Dermis microvascular lymphatic vessel endothelial cell (primary cell): ENCODE data around the gene DNAJC27. TPM values are rescaled to one million over a fixed set of nuclear protein-coding genes. Genes with fewer than 3 reads are reported as not detected.

Source experiments
- DNase-seq, 2 donors: peaks; one replicate each; pipeline versions ENCODE4 v3.0.0 to v3.0.0-alpha.2; 2010; ENCODE audit warnings: low read depth in 2 of 2
- total RNA-seq: library from RNA; depleted of rRNA; stranded (reverse); fragments of >200 nt; gene quantifications from 2 replicates; pipeline ENCODE4 v1.2.1, GENCODE V29; 2014

DNAJC27 gene
- total RNA-seq, 1 donor from 2014 or later, result 1.0 TPM

DNA sequence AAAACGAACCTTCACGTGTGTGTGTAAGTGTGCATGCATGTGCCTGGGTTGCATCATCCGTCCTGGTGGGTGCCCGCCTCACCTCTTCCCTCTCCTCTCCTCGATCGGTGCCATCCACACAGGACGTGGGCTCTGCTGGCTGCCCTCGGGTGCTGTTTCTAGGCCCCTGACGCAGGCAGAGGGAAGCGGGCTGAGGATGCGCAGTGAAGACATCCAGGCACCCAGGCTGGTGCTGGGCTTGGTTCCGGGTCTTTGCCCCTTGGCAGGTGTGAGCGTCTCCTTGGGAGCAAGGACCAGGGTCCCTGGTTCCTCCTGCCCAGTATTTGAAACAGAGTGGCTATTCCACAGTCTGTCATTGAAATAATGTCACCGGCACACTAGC, 45.5 kb downstream of the DNAJC27 start:
- no peak for DNase-seq

DNA sequence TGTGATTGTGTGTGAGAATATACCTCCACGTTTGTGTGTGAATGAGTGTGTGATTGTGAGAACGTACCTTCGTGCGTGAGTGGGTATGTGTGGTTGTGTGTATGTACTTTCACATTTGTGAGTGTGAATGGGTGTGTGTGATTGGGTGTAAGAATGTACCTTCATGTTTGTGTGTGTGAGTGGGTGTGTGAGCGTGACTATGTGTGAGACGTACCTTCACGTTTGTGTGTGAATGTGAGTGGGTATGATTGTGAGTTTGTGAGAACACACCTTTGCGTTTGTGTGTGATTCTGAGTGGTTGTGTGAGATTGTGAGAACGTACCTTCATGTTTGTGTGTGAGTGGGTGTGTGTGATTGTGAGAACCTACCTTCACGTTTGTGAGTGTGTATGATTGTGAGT, 45.9 kb downstream of the DNAJC27 start:
- no peak for DNase-seq

DNA sequence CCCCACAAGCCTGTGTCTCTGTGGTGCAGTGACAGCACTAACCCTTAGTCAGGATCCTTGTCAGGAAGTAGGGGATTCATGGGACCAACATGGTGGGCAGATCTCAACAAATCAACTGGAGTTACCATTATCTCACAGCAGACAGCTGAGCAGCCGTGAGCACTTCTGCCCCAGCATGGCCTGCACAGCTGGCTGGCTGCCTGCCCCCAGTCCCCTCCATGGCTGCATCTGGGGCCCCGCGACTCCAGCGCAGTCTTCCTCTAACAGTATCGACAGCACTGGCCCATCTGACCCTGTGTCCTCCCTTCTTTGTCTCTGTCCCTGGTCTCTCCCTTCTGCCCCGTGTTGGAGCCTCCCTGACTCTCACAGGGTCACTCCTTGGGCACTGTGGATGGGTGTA, 47.0 kb downstream of the DNAJC27 start:
- DNase-seq, result no peak

DNA sequence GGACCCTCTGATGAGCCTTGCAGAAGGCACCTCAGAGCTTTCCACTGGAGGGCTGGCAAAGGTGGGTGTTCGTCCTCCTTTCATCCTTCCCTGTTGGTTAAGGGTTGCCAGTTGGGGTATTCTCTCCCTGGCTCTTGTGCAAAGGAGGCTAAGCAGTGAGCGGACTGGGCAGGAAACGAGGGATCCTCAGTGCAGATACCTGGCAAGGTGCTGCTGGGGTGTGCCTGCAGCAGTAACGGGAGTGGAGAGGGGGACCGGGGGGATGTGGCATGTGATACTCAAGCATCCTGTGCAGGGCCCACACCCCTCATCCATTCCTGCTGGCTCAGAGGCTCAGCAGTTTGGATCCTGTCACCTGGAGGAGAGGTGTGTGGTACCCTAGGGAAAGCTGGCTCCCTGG, 47.5 kb downstream of the DNAJC27 start:
- DNase-seq, result no peak

DNA sequence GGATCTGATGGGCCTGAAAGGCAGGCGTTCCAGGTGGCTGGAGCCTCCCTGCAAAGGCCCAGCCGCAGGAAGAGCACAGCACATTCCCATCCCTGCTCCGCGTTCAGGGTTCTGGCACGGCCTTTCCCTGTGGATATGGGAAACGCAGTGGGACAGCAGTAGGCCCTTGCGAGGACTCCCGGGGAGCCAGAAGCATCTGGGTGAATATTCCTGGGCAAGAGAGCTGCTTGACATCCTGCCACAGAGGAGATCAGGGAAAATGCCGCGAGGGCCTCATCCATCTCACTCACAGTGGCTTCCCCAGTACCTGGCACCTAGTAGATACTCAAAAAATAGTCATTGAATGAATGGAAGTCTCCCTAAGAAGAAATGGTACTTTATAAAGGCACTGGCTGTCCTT, 48.6 kb downstream of the DNAJC27 start:
- DNase-seq, result no peak

GRCh38 chr2:24922556-24922955, 49.2 kb downstream of the DNAJC27 start:
- DNase-seq, result no peak

- no peak for DNase-seq
These were observed 50.8 kb downstream of the DNAJC27 start for GRCh38 chr2:24920809-24921441.

GRCh38 chr2:24920098-24920808, 51.5 kb downstream of the DNAJC27 start, which contains the start of gene ADCY3:
ADCY3 (minus strand) TSS chr2:24920237; CDS start chr2:24918987, 1,250 bp downstream.
- DNase-seq, result peak in 1 of 2 donors; percentile 52

- no peak for DNase-seq
These were observed 52.2 kb downstream of the DNAJC27 start for GRCh38 chr2:24919506-24920097.

DNA sequence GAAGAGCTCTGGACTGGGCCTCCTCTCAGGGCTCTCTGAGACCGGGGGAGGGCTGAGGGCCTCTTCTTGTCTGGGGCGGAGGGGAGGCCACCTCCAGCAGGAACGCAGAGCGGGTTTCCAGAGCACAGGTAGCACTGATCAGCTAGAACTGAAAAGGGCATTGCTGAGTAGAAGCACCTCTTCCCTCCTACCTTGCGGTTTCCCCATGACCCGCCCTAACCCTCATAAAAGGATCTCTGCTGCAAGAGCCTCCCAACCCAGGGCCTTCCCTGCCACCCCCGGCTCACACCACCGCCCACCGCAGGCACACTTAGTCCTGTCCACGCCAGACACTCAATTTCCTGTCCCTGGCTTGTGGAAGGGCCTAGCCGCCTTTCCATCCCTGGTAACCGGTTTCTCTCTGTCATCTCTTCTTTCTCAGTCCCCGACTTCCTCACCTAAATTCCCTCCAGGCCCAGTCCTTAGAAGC, 52.7 kb downstream of the DNAJC27 start:
- peak in 1 of 2 donors; percentile 19 for DNase-seq

DNA sequence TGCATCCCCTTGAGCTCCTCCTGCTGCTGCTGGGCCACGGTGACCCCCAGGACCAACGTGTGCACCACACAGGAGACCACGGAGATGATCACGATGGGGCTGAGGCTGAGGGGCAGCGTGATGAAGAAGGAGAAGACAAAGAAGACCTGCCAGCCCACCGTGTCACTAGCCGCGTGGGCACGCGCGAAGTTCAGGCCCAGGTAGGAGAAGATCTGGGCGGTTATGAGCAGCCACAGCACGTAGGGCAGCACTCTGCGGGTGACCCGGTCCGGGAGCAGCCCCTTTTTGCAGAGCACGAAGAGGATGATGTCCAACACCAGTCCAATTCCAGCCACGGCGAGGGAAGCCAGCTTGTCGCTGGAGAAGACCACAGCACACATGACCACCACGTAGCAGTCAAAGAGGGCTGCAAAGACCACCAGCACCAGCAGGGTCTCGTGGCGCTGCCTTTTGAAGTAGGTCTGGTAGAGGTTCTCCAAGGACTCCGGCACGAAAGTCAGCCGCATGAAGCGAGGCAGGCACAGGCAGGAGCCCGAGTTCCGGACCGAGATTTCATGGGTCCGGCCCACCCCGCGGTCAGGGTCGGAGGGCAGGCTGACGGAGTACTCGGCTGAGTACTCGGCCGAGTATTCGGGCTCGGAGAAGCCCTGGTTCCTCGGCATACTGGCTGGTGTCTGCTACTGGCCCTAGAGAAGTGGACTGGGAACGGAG, 53.3 kb downstream of the DNAJC27 start:
- DNase-seq, result no peak

- DNase-seq, result no peak
These were observed 53.9 kb downstream of the DNAJC27 start for GRCh38 chr2:24917731-24918325.

GRCh38 chr2:24917086-24917485, 54.7 kb downstream of the DNAJC27 start:
- DNase-seq, result no peak

DNA sequence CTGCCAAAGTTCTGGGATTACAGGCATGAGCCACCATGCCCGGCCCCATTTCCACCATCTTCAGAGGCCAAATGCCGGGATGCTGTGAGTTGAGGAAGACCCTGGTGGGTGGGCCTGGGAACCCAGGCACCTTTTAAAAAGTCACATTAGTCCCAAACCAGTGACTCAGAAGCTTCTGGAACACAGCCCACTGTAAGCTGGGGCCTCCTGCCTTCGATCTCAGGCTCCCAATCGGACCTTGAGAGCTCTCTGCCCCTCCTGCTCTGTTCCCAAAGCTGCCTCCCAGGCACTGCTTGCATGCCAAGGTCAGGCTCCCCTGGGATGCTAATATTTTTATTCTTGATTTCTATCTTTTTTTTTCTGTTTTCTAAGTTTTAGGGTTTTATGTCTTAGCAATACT, 56.0 kb downstream of the DNAJC27 start:
- DNase-seq, result no peak

DNA sequence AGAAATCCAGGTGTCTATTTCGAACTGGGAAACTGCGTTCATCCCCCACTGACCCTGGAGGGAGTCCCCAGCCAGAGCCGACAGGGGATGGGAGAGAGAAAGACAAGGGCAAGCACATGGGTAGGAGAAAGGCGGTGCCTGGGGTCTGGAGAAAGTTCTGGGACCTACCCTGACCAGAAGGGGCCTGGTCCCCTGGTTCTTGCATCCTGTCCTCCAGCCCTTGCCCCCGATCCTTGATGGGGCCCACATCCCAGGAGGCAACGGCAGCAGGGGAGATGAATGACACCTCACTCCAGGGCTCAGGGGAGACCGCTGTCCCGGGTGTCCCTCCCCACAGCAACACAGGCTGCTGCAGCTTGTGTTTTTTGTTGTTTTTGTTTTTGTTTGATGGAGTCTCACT, 56.6 kb downstream of the DNAJC27 start:
- DNase-seq, result no peak

- no peak for DNase-seq
These were observed 57.0 kb downstream of the DNAJC27 start for GRCh38 chr2:24914713-24915112.

GRCh38 chr2:24913911-24914310, 57.8 kb downstream of the DNAJC27 start:
- DNase-seq, result no peak

GRCh38 chr2:24912986-24913385, 58.8 kb downstream of the DNAJC27 start:
- DNase-seq, result no peak

GRCh38 chr2:24912523-24912922, 59.2 kb downstream of the DNAJC27 start:
- peak in 1 of 2 donors; percentile 21 for DNase-seq

GRCh38 chr2:24910245-24910644, 61.5 kb downstream of the DNAJC27 start:
- DNase-seq, result no peak

DNA sequence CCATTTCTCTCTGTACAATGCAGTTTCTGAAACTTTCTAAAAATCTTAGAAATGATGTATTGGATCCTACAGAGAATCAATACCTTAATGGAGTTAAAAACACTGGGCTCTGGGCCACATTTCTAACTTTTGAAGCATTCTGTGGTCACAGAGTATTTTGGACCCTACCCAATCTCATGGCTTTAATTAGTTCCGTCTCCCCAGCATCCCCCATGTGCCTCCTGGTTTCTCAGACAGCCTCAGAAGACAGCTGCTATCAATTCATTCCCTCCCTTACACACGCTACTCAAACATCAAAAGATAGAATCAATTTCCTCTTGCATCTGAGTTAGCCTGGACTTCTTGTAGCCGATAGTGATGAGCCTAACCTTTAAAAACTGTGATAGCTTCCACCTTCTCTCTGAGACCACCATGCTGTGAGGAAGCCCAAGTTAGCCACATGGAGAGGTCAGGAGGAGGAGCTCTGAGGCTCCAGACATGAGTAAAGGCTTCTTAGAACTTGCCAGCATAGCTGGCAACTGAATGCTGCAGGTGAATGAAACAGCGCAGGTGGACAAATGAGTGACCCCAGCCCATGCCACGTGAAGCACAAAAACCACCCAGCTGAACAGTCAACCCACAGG, 62.1 kb downstream of the DNAJC27 start:
- no peak for DNase-seq
